PC-9 (cell line): ENCODE results near the gene LYPD3. TPM values are rescaled to one million over a fixed set of nuclear protein-coding genes. Genes with fewer than 3 reads are reported as not detected.

Source experiments
- BruUV-seq: library from RNA; stranded (reverse); fragments of 400-500 nt; replicated peaks from 2 replicates; lab custom pipeline; 2021; lab: Mats Ljungman, UMichigan
- CTCF ChIA-PET: fragments of 300-600 bp; sonication (Branson Sonifier 250); formaldehyde crosslinking; loops from one replicate; lab custom pipeline; 2022; ENCODE audit warnings: antibody characterized with exemption; lab: Charles Lee
- POLR2A ChIA-PET: fragments of 300-600 bp; sonication (Branson Sonifier 250); formaldehyde crosslinking; loops from one replicate; lab custom pipeline; 2022; ENCODE audit warnings: antibody characterized with exemption; ENCODE audit not compliant: unreplicated experiment; lab: Charles Lee
- DNase-seq, 2 experiments: peaks; one replicate each; pipeline versions ENCODE4 v3.0.0 to v3.0.0-alpha.2; 2015 to 2022; ENCODE audit warnings: mixed read lengths in 1 of 2
- H2AFZ ChIP-seq: fragments of 200-600 bp; sonication (generic); 2 replicates; pipeline ENCODE4 v1.8.1; 2017; ENCODE audit warnings: antibody characterized with exemption
- H3F3A ChIP-seq: fragments of 200-600 bp; sonication (generic); 2 replicates; pipeline ENCODE4 v1.8.1; 2017; ENCODE audit warnings: antibody characterized with exemption, mild to moderate bottlenecking, low read depth; ENCODE audit not compliant: insufficient read depth
- H3K27ac ChIP-seq: fragments of 200-600 bp; sonication (generic); 2 replicates; pipeline ENCODE4 v1.6.1; 2016; ENCODE audit warnings: mixed run types
- H3K27me3 ChIP-seq: fragments of 200-600 bp; sonication (generic); 2 replicates; pipeline ENCODE4 v1.6.1; 2016; ENCODE audit warnings: low read depth, mixed run types; ENCODE audit not compliant: insufficient read depth
- H3K36me3 ChIP-seq: fragments of 200-600 bp; sonication (generic); 2 replicates; pipeline ENCODE4 v1.6.1; 2016; ENCODE audit warnings: low read depth, mixed run types
- H3K4me1 ChIP-seq: fragments of 200-600 bp; sonication (generic); replicated peaks from 2 replicates; pipeline ENCODE4 v1.6.1; 2016; ENCODE audit warnings: mixed run types; ENCODE audit not compliant: insufficient read depth
- H3K4me2 ChIP-seq: fragments of 200-600 bp; sonication (generic); 2 replicates; pipeline ENCODE4 v1.6.1; 2017; ENCODE audit warnings: mixed run types
- H3K4me3 ChIP-seq: fragments of 200-600 bp; sonication (generic); 2 replicates; pipeline ENCODE4 v1.6.1; 2016; ENCODE audit warnings: mixed run types
- H3K79me2 ChIP-seq: fragments of 200-600 bp; sonication (generic); 2 replicates; pipeline ENCODE4 v1.6.1; 2017; ENCODE audit warnings: low read depth, mixed run types
- H3K9me2 ChIP-seq: fragments of 200-600 bp; sonication (generic); 2 replicates; pipeline ENCODE4 v1.8.1; 2017; ENCODE audit warnings: mild to moderate bottlenecking; ENCODE audit not compliant: insufficient read depth
- H3K9me3 ChIP-seq: fragments of 200-600 bp; sonication (generic); 2 replicates; pipeline ENCODE4 v1.8.1; 2016; ENCODE audit warnings: low read depth; ENCODE audit not compliant: insufficient read depth
- H4K20me1 ChIP-seq: fragments of 200-600 bp; sonication (generic); 2 replicates; pipeline ENCODE4 v1.8.1; 2017; ENCODE audit not compliant: insufficient read depth
- EZH2 ChIP-seq: fragments of 200-600 bp; sonication (generic); IDR thresholded peaks from 2 replicates; pipeline ENCODE4 v1.8.0; 2017; ENCODE audit warnings: antibody characterized with exemption, low read depth
- intact Hi-C: fragments of 100-400 bp; cut with micrococcal nuclease; formaldehyde crosslinking; loops from one replicate; pipeline ENCODE4 v1.10.0; 2022; ENCODE audit not compliant: unreplicated experiment
- total RNA-seq: library from RNA; stranded (reverse); gene quantifications from 2 replicates; pipeline ENCODE4 v1.2.3, GENCODE V29; 2021
- TF ChIP-seq, protein P1 (sequence below): fragments of 200-600 bp; sonication (generic); conservative IDR thresholded peaks from 2 replicates; pipeline ENCODE4 v1.6.1; 2017; ENCODE audit warnings: mixed run types, antibody characterized with exemption, mild to moderate bottlenecking, moderate library complexity

LYPD3 gene
- total RNA-seq, 1 experiment from 2014 or later = 70.8 TPM

- no peaks in the 10 kb centered on the region for H3K27me3 ChIP-seq
- H3K9me2 ChIP-seq = no peaks in the 10 kb centered on the region
- peak overlapping the region; percentile 0; the same call in 1 of the 2 replicates for H3K27ac ChIP-seq
- H3K9me3 ChIP-seq = no peaks in the 10 kb centered on the region
- intact Hi-C loops = loop anchor here (5.0 to 10.0 kb wide), 4 partner anchors 165 to 382 kb away; partner anchors contain the start of genes IRGQ and ZNF576
- H3K79me2 ChIP-seq = no peaks in the 10 kb centered on the region
- DNase-seq = peak; percentile 36 to 62
- ChIA-PET POLR2A (interaction anchor here (0.6 kb wide), 1 partner anchor 33 kb away, joined by 3 read pairs; no protein-coding TSS in a partner anchor), CTCF (no interaction called here)
- no peak overlapping the region for H3K4me2 ChIP-seq
- H3F3A ChIP-seq = peaks cover 35% of the 10 kb centered on the region
- TF ChIP-seq, protein P1, sequence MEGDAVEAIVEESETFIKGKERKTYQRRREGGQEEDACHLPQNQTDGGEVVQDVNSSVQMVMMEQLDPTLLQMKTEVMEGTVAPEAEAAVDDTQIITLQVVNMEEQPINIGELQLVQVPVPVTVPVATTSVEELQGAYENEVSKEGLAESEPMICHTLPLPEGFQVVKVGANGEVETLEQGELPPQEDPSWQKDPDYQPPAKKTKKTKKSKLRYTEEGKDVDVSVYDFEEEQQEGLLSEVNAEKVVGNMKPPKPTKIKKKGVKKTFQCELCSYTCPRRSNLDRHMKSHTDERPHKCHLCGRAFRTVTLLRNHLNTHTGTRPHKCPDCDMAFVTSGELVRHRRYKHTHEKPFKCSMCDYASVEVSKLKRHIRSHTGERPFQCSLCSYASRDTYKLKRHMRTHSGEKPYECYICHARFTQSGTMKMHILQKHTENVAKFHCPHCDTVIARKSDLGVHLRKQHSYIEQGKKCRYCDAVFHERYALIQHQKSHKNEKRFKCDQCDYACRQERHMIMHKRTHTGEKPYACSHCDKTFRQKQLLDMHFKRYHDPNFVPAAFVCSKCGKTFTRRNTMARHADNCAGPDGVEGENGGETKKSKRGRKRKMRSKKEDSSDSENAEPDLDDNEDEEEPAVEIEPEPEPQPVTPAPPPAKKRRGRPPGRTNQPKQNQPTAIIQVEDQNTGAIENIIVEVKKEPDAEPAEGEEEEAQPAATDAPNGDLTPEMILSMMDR = peak; percentile 37
- no peak for TF ChIP-seq EZH2
- no peaks in the 10 kb centered on the region for H4K20me1 ChIP-seq
- H2AFZ ChIP-seq = no peak overlapping the region
- no peaks in the 10 kb centered on the region for H3K36me3 ChIP-seq
- H3K4me3 ChIP-seq = no peak overlapping the region
- H3K4me1 ChIP-seq = peaks cover 38% of the 10 kb centered on the region
- BruUV-seq = no TSS peak
Measured at GRCh38 chr19:43430142-43430710, 35.2 kb downstream of the LYPD3 start.

GRCh38 chr19:43429395-43429794 lies 36.0 kb downstream of the LYPD3 start:
- POLR2A ChIA-PET = no interaction called here
- H3K4me1 ChIP-seq = peaks cover 47% of the 10 kb centered on the region
- no peaks in the 10 kb centered on the region for H3K36me3 ChIP-seq

DNA sequence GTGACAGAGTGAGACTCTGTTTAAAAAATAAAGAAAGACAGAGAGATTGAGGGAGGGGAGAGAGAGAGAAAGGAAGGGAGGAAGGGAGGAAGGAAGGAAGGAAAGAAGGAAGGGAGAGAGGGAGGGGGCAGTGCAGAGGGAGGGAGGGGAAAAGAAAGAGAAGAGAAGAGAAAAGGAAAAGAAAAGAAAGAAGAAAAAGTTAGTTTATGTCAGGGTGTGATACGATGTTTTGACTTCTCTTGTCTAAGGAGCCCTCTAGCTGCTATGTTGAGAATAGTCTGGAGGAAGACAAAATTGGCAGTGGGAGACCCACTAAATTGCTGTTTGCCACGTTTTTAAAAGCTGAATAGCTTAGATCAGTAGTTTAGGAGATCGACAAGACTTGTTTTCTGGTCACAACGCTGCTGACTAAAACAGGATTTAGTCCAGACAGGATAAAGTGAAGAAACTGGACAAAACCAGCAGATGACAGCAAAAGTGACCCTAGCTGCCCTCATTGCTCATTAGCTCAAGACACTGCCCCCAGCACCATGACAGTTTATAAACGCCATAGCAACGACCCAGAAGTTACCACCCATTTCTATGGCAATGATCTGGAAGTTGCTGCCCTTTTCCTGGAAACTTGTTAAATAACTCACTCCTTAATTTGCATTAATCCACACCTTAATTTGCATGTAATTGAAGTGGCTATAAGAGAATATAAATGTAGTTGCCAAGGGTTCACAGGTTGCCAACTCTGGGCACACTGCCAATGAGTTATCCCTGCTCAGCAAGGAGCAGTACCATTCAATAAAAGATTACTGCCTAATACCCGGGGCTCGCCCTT lies 39.6 kb downstream of the LYPD3 start:
- H3F3A ChIP-seq = peaks cover 32% of the 10 kb centered on the region
- no peaks in the 10 kb centered on the region for H4K20me1 ChIP-seq
- CTCF ChIA-PET = interaction anchor here (0.5 to 1.1 kb wide), 5 partner anchors 9 to 125 kb away, joined by 3 to 11 read pairs (median 3); no protein-coding TSS in a partner anchor
- H3K4me2 ChIP-seq = peak overlapping the region; percentile 54
- H3K9me2 ChIP-seq = no peaks in the 10 kb centered on the region
- H3K27me3 ChIP-seq = no peaks in the 10 kb centered on the region
- POLR2A ChIA-PET = interaction anchor here (0.7 to 0.9 kb wide), 2 partner anchors 55 to 161 kb away, joined by 5 to 7 read pairs; no protein-coding TSS in a partner anchor
- no TSS peak for BruUV-seq
- no peak overlapping the region; the same call in 1 of the 2 replicates for H3K4me3 ChIP-seq
- H3K9me3 ChIP-seq = no peaks in the 10 kb centered on the region
- intact Hi-C loops = loop anchor here (10.0 kb wide), 1 partner anchor 151 kb away; no protein-coding TSS in a partner anchor
- peaks cover 48% of the 10 kb centered on the region for H3K4me1 ChIP-seq
- H3K27ac ChIP-seq = peak overlapping the region; percentile 44
- H3K79me2 ChIP-seq = no peaks in the 10 kb centered on the region
- TF ChIP-seq EZH2 = no peak
- TF ChIP-seq, protein P1 = peak; percentile 82
- DNase-seq = peak; percentile 35 to 58
- peak overlapping the region; percentile 29; the same call in 1 of the 2 replicates for H2AFZ ChIP-seq
- H3K36me3 ChIP-seq = no peaks in the 10 kb centered on the region

More at GRCh38 chr19:43429395-43429794, 36.0 kb downstream of the LYPD3 start:
- no TSS peak for BruUV-seq
- H3K79me2 ChIP-seq = no peaks in the 10 kb centered on the region
- H2AFZ ChIP-seq = no peak overlapping the region
- intact Hi-C loops = loop anchor here (10.0 kb wide), 1 partner anchor 155 kb away; no protein-coding TSS in a partner anchor
- no peak overlapping the region for H3K27ac ChIP-seq
- TF ChIP-seq EZH2 = no peak
- TF ChIP-seq, protein P1 = no peak
- no peak overlapping the region for H3K4me3 ChIP-seq
- H3K9me2 ChIP-seq = no peaks in the 10 kb centered on the region
- no peaks in the 10 kb centered on the region for H3K9me3 ChIP-seq
- H4K20me1 ChIP-seq = no peaks in the 10 kb centered on the region
- no peaks in the 10 kb centered on the region for H3K27me3 ChIP-seq
- no peak for DNase-seq
- peaks cover 42% of the 10 kb centered on the region for H3F3A ChIP-seq
- H3K4me2 ChIP-seq = no peak overlapping the region
- CTCF ChIA-PET = interaction anchor here (0.6 kb wide), 1 partner anchor 8 kb away, joined by 3 read pairs; no protein-coding TSS in a partner anchor
